ENCODE measurements around the gene OTOR.

OTOR gene

GRCh38 chr20:16745204-16745603 is 3.0 kb upstream of the OTOR start:
- Histone ChIP-seq H3K9me3 (no peaks in the 10 kb centered on the region), H3K27ac (no peak overlapping the region), H3K27me3 (no peaks in the 10 kb centered on the region), H4K20me1 (no peaks in the 10 kb centered on the region), H3K4me3 (no peak overlapping the region), H3K9ac (no peak overlapping the region), H3K36me3 (peaks cover 29% of the 10 kb centered on the region), H3K4me1 (peaks cover 21% of the 10 kb centered on the region), H3K4me2 (no peak overlapping the region)
- TF ChIP-seq Cebpa-rat (IDR thresholded peaks at IDR 0.05) = no peak

DNA sequence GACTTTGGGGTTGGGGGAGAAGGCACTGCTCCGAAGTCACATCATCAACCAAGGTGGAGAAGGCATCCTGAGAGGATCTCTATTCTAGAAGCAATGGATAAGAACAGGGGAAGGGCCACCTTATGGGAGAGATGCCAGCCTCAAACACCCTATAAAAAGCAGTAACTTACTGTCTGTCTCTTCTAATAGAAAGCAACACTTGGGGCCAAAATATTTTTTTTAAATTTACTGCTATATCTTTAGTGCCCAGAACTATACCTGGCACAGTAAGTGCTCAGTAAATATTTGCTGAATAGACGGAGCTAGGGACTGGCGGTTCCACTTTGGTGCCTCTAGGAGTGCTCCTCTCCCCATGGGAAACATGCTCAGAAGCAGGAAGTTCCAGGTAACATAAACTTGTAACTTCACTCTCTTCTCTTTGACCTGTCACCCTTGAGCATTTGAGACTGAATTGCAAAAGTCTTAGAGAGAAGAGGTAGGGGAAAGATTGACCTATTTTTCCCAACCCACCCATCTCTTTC is 807 bp upstream of the OTOR start:
- Histone ChIP-seq H3K4me3 (no peak overlapping the region), H3K9ac (no peak overlapping the region), H3K4me2 (0 out of 2 replicates have a peak overlapping the region, but pooled peaks have one; percentile 9), H4K20me1 (no peaks in the 10 kb centered on the region), H3K27ac (no peak overlapping the region), H3K4me1 (peaks cover 42% of the 10 kb centered on the region), H3K9me3 (no peaks in the 10 kb centered on the region), H3K27me3 (no peaks in the 10 kb centered on the region), H3K36me3 (peaks cover 8% of the 10 kb centered on the region)
- no peak for TF ChIP-seq Cebpa-rat (IDR thresholded peaks at IDR 0.05)

DNA sequence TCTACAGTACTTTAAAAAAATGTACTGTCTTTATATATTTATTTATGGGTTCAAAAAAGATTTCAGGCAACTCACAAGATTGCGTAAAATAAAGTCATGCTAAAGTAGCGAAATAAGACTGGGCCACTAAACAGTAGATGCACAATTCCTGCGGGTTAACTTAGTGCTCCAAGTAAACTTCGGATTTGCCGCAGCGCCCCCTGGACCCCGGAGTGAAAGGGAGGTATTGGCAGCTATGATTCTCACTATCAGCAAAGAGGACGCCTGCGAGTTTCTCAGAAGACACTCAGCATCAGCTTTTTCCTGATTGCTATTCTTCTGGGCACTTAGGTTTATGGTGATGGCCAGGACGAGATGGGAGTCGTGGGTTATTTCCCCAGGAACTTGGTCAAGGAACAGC is 1.4 kb downstream of the OTOR start:
- TF ChIP-seq Cebpa-rat (IDR thresholded peaks at IDR 0.05) = no peak
- H3K9me3 ChIP-seq = peaks cover 11% of the 10 kb centered on the region
- no peaks in the 10 kb centered on the region for H3K27me3 ChIP-seq
- H3K4me2 ChIP-seq = peak overlapping the region; percentile 66
- H3K4me1 ChIP-seq = peaks cover 63% of the 10 kb centered on the region
- peak overlapping the region; percentile 80 for H3K9ac ChIP-seq
- H3K36me3 ChIP-seq = peaks cover 11% of the 10 kb centered on the region
- no peaks in the 10 kb centered on the region for H4K20me1 ChIP-seq
- H3K27ac ChIP-seq = peak overlapping the region; percentile 77
- peak overlapping the region; percentile 65 for H3K4me3 ChIP-seq

DNA sequence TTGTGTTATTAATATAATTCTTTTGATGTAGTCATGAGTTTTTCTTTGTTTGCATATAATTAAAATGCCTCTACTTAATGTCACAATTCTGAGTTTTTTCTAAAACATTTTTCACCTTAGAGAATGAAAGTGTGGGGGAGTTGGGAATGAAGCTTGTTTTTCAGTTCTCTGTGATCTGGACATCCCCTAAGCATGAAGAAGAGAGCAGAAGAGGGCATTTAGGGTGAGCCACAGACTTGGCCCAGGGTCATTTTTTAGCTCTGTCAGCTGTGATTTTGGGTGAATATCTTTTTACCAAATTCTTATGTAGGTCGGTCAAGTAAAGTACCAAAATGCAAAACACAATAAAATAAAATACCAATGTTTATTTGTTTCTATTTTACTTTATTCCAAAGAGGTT is 3.9 kb downstream of the OTOR start:
- H3K27me3 ChIP-seq = no peaks in the 10 kb centered on the region
- peaks cover 32% of the 10 kb centered on the region for H3K36me3 ChIP-seq
- H3K4me1 ChIP-seq = peaks cover 63% of the 10 kb centered on the region

GRCh38 chr20:16752901-16753300 is 4.7 kb downstream of the OTOR start:
- Histone ChIP-seq H3K4me2 (peak overlapping the region; percentile 66), H3K4me1 (peaks cover 63% of the 10 kb centered on the region), H3K27me3 (no peaks in the 10 kb centered on the region), H3K4me3 (peak overlapping the region; percentile 65; the same call in 1 of the 2 replicates), H4K20me1 (no peaks in the 10 kb centered on the region), H3K9ac (peak overlapping the region; percentile 80; the same call in 1 of the 2 replicates), H3K9me3 (peaks cover 45% of the 10 kb centered on the region), H3K36me3 (peaks cover 38% of the 10 kb centered on the region), H3K27ac (peak overlapping the region; percentile 77)
- TF ChIP-seq Cebpa-rat (IDR thresholded peaks at IDR 0.05) = no peak

More for the DNA sequence above, 3.9 kb downstream of the OTOR start:
- TF ChIP-seq Cebpa-rat (IDR thresholded peaks at IDR 0.05) = no peak
- H4K20me1 ChIP-seq = no peaks in the 10 kb centered on the region
- peak overlapping the region; percentile 65; the same call in 1 of the 2 replicates for H3K4me3 ChIP-seq
- H3K9ac ChIP-seq = peak overlapping the region; percentile 80; the same call in 1 of the 2 replicates
- H3K27ac ChIP-seq = peak overlapping the region; percentile 77
- H3K9me3 ChIP-seq = peaks cover 37% of the 10 kb centered on the region
- peak overlapping the region; percentile 66 for H3K4me2 ChIP-seq

DNA sequence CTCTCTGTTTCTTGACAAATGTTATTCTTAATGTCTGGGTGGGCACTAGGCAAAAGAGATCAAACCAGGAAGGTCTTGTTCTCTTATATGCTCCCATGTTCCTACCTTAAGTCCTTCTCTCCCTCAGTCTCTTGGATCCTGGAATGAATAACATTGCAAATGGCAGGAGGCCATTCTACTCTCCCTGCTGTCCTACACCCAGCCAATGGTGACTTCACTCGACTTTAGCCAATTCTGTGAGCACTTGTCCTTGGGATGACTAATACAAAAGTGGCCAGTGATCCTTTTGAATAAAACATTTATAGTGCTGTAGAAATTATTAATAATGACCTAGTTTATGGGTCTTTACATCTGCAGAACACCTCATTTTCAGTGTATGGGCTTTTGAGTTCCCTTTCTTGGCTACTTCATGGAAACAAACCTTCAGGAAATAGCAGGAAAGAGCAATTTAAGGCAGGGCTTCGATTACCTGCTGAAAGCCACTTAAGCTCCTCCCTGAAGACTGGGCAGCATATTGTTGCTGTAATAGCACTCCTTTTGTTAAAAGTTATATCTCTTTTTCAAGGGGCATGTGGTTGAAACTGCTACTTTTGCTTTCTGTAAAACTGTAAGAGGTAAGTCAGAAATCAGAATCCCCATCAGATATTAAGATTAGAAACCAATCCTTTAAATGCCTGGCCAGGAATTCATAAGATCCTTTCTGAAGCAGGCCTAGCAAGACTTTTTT is 10.5 kb downstream of the OTOR start:
- H3K9me3 ChIP-seq = peaks cover 44% of the 10 kb centered on the region
- H3K27ac ChIP-seq = peak overlapping the region; percentile 48
- no peak overlapping the region for H3K4me3 ChIP-seq
- H3K9ac ChIP-seq = no peak overlapping the region
- peak overlapping the region; percentile 59 for H3K4me2 ChIP-seq
- peaks cover 56% of the 10 kb centered on the region for H3K4me1 ChIP-seq
- no peaks in the 10 kb centered on the region for H4K20me1 ChIP-seq
- no peaks in the 10 kb centered on the region for H3K27me3 ChIP-seq
- peaks cover 40% of the 10 kb centered on the region for H3K36me3 ChIP-seq
- TF ChIP-seq Cebpa-rat (IDR thresholded peaks at IDR 0.05) = no peak

DNA sequence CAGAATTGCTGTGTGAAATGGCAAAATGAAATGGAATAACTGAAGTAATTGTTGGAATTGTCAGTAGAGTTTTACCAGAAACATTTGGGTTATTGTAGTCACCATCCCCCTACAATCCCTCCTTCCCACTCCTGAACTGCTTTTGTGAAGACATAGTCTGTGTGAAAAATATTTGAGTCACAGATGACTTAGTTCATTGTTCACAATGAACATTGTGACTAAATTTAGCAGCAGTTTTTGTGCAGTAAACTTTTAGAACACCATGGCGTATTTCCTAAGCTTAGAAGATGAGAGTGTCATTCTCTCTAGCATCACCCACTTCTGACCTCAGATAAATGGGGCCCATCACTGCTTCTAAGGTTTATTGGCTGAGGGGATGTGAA is 11.0 kb downstream of the OTOR start:
- H3K36me3 ChIP-seq = peaks cover 40% of the 10 kb centered on the region
- no peak overlapping the region for H3K4me3 ChIP-seq
- TF ChIP-seq Cebpa-rat (IDR thresholded peaks at IDR 0.05) = no peak
- H3K4me1 ChIP-seq = peaks cover 55% of the 10 kb centered on the region
- H3K4me2 ChIP-seq = peak overlapping the region; percentile 59
- H3K27me3 ChIP-seq = no peaks in the 10 kb centered on the region
- no peaks in the 10 kb centered on the region for H4K20me1 ChIP-seq
- no peak overlapping the region for H3K9ac ChIP-seq
- peak overlapping the region; percentile 48 for H3K27ac ChIP-seq
- H3K9me3 ChIP-seq = peaks cover 38% of the 10 kb centered on the region

DNA sequence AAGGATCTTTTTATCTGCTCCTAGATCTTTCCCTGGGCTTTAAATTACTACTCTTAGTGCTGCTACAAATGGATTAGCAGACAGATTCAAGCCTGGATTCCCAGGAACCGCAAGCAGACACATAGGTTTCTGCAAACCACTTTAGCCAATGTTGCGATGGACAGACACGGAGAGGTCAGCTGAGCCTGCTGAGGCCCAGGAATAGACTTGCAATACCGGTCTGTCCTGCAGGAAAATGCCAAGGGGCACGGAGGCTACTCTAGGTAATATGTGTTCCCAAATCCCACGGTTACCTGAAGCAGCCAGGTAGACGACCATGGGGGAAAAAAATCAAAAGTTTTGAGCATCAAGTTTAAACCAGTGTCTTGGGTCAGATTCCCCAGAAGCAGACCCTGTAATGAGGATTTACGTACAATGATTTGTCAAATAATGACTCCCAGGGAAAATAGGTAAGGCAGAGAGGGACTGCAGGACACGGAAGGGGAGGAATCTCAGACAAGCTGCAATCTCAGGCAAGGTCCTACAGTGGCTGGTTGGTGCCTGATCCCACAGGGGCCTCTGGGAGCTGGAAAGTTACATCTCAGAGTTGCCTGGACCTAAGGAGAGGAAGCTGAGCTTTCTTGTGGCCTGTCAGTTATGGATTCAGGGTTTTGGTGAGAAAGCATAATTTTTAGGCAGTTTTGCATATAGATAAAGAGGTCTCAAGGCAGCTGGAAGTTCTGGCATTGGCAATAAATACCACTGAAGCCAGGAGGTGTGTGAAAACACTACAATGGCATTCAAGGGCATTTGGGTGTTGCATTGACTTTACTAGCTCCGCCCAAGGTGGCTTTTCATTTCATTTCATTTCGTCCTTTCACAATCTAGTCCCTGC is 12.5 kb downstream of the OTOR start:
- Histone ChIP-seq H3K36me3 (peaks cover 29% of the 10 kb centered on the region), H3K4me2 (peak overlapping the region; percentile 59), H3K4me3 (no peak overlapping the region), H3K27ac (peak overlapping the region; percentile 54; the same call in 1 of the 2 replicates), H3K27me3 (no peaks in the 10 kb centered on the region), H4K20me1 (no peaks in the 10 kb centered on the region), H3K9me3 (peaks cover 23% of the 10 kb centered on the region), H3K9ac (peak overlapping the region; percentile 44; the same call in 1 of the 2 replicates), H3K4me1 (peaks cover 56% of the 10 kb centered on the region)
- TF ChIP-seq Cebpa-rat (IDR thresholded peaks at IDR 0.05) = 0 out of 2 replicates have a peak, but pooled peaks have one; percentile 12

DNA sequence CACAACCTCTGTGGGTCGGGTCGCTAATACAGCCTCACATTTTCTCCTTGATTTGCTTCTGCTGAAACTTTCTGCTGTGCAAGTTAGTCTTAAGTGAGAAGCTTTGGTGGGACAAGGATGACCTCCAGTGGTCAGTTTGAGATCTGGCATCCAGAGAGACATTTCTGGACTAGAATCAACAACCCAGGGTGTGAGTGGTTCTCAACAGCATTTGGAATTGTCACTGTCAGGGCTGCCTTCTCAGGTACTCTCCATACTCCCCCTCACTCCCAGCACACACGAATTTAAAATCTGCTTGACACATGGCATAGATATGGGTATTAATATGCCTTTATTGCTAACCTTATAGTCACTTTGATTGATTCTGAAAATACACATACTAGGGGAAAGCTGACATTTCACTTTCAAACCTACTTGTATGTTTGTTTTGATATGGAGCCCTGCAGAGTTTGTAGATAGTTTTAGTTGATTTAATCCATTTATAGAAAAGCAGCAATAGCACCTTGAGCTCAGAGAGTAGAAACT is 13.2 kb downstream of the OTOR start:
- no peak overlapping the region for H3K4me3 ChIP-seq
- no peaks in the 10 kb centered on the region for H3K27me3 ChIP-seq
- H4K20me1 ChIP-seq = no peaks in the 10 kb centered on the region
- peaks cover 22% of the 10 kb centered on the region; the same call in 1 of the 2 replicates for H3K36me3 ChIP-seq
- peak overlapping the region; percentile 44; the same call in 1 of the 2 replicates for H3K9ac ChIP-seq
- peak overlapping the region; percentile 59 for H3K4me2 ChIP-seq
- peaks cover 56% of the 10 kb centered on the region for H3K4me1 ChIP-seq
- H3K27ac ChIP-seq = 0 out of 2 replicates have a peak overlapping the region, but pooled peaks have one; percentile 54
- TF ChIP-seq Cebpa-rat (IDR thresholded peaks at IDR 0.05) = no peak
- peaks cover 16% of the 10 kb centered on the region for H3K9me3 ChIP-seq

Measured in BLaER1 (cell line).